Esophagus squamous epithelium (tissue), 5 donors: Measurements from ENCODE around the gene DHX32. TPM values are rescaled to one million over a fixed set of nuclear protein-coding genes. Genes with fewer than 3 reads are reported as not detected.
A peak's percentile ranks its signal among the peaks of the same experiment; 100 is the strongest.

Source experiments
- DNase-seq: peaks from one replicate; lab custom pipeline; 2025; lab: John Stamatoyannopoulos, UW
- H3K27ac ChIP-seq, 4 donors: fragments of 200-600 bp; sonication (generic); one replicate each; pipeline ENCODE4 v1.5.1; 2016 to 2019; ENCODE audit warnings: mild to moderate bottlenecking in 1 of 4
- H3K27me3 ChIP-seq, 4 donors: fragments of 200-600 bp; sonication (generic); 1 replicate in 3 of 4; 2 replicates in 1 of 4; pipeline versions ENCODE4 v1.5.1 to v1.6.0; 2017 to 2021; ENCODE audit warnings: antibody characterized with exemption in 1 of 4
- H3K36me3 ChIP-seq, 3 donors: fragments of 200-600 bp; sonication (generic); one replicate each; pipeline ENCODE4 v1.5.1; 2016 to 2019
- H3K4me1 ChIP-seq, 3 donors: fragments of 200-600 bp; sonication (generic); one replicate each; pipeline ENCODE4 v1.5.1; 2017 to 2019
- H3K4me3 ChIP-seq, 4 donors: fragments of 200-600 bp; sonication (generic); 1 replicate in 3 of 4; 2 replicates in 1 of 4; pipeline ENCODE4 v1.5.1; 2016 to 2019; ENCODE audit warnings: mild to moderate bottlenecking in 2 of 4, moderate library complexity in 1 of 4
- H3K9me3 ChIP-seq, 3 donors: fragments of 200-600 bp; sonication (generic); one replicate each; pipeline ENCODE4 v1.5.1; 2016 to 2019
- POLR2A ChIP-seq, 4 donors: fragments of 450-650 bp; IDR thresholded peaks; one replicate each; pipeline ENCODE4 v1.6.1; 2017; ENCODE audit warnings: antibody characterized with exemption in 4 of 4, mild to moderate bottlenecking in 4 of 4, moderate library complexity in 3 of 4
- WGBS, 2 donors: methylation state at CpG; one replicate each; pipeline ENCODE4 v1.1.5; 2018; 5-methylcytosine and 5-hydroxymethylcytosine counted together
- intact Hi-C: fragments of 100-400 bp; cut with DNase I; formaldehyde crosslinking; loops from one replicate; pipeline ENCODE4 v1.15.0; 2022
- total RNA-seq, 4 donors: library from RNA; depleted of rRNA; stranded (reverse); fragments of >200 nt; gene quantifications; one replicate each; pipeline ENCODE4 v1.1.0, GENCODE V29; 2016
- TF ChIP-seq, protein P1 (sequence below), 6 experiments: fragments of 450-650 bp in 4 of 6; fragments of 200-600 bp in 2 of 6; sonication (generic) in 2 of 6; IDR thresholded peaks; one replicate each; pipeline ENCODE4 v1.5.1; 2016 to 2019; ENCODE audit warnings: antibody characterized with exemption in 6 of 6, mild to moderate bottlenecking in 4 of 6, moderate library complexity in 4 of 6
- donor health status: DM: yes; HTN: yes; CAD: no.

The DHX32 gene
- total RNA-seq, 4 donors from 2014 or later, result 36.6 to 52.4 (median 42.3) TPM

GRCh38 chr10:125838802-125839575, 42.1 kb downstream of the DHX32 start:
- 81% methylated on average over 4 to 7 of the region's 9 CpGs for WGBS, 2 donors
- H3K36me3 ChIP-seq, result peaks cover 4 to 99% (median 42%) of the 10 kb centered on the region in 3 donors

DNA sequence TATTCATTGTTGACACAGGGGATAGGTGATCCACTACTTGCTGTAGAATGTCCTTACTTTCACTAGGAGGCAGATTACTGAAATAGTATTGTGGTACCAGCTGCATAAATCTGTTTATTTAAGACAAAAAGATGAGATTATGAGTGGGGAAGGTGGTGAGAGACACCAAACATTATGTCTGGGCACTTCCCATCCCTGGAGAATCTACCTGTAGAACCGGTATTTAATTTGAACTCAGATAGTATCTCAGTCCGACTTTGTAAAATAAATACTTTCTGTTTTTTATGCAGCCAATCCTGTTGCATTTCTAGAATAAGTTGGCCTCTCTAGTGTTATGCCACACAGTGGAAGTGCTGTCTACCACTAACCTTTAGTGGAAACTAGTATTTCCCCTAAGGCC, 44.3 kb downstream of the DHX32 start:
- intact Hi-C loops, result no loop called here
- no peaks in the 10 kb centered on the region for H3K9me3 ChIP-seq
- no peak overlapping the region for H3K4me3 ChIP-seq
- DNase-seq, result no peak
- no peaks in the 10 kb centered on the region for H3K4me1 ChIP-seq
- no peak overlapping the region for H3K27ac ChIP-seq
- H3K36me3 ChIP-seq, result peaks cover 6 to 100% (median 44%) of the 10 kb centered on the region in 3 donors
- H3K27me3 ChIP-seq, result no peaks in the 10 kb centered on the region
- no peak for TF ChIP-seq POLR2A (IDR thresholded peaks at IDR 0.05)
- 59 to 81% methylated on average over 2 of the region's 2 CpGs for WGBS, 2 donors

More at GRCh38 chr10:125838802-125839575, 42.1 kb downstream of the DHX32 start:
- Histone ChIP-seq H3K4me3 (no peak overlapping the region), H3K27ac (no peak overlapping the region), H3K27me3 (no peaks in the 10 kb centered on the region), H3K4me1 (no peaks in the 10 kb centered on the region), H3K9me3 (no peaks in the 10 kb centered on the region)
- intact Hi-C loops, result no loop called here
- TF ChIP-seq POLR2A (IDR thresholded peaks at IDR 0.05), result no peak
- no peak for DNase-seq

DNA sequence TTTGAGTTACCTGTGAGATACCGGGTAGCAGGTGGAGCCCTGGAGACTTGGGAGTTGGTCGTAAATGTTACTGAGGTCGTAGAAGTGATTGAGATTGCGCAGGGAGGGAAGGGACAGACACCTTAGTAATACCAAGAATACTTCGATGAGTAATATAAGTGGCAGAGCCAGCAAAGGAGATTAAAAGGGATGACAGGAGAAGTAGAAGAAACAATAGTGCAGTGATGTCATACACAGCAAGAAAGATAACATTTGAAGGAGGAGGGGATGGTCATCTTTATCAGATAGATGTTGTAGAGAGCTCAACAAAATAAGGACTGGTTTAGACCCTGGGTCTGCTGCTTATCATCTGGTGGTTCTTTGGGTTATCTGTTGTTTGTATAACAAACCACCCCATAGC, 52.8 kb downstream of the DHX32 start:
- Histone ChIP-seq H3K9me3 (no peaks in the 10 kb centered on the region), H3K27ac (no peak overlapping the region), H3K4me3 (no peak overlapping the region), H3K4me1 (peaks cover 10 to 29% (median 17%) of the 10 kb centered on the region in 3 donors), H3K27me3 (no peaks in the 10 kb centered on the region), H3K36me3 (peaks cover 7 to 74% (median 17%) of the 10 kb centered on the region in 3 donors)
- DNase-seq, result no peak
- 75 to 84% methylated on average over 5 of the region's 5 CpGs for WGBS, 2 donors
- intact Hi-C loops, result no loop called here
- TF ChIP-seq, protein P1, sequence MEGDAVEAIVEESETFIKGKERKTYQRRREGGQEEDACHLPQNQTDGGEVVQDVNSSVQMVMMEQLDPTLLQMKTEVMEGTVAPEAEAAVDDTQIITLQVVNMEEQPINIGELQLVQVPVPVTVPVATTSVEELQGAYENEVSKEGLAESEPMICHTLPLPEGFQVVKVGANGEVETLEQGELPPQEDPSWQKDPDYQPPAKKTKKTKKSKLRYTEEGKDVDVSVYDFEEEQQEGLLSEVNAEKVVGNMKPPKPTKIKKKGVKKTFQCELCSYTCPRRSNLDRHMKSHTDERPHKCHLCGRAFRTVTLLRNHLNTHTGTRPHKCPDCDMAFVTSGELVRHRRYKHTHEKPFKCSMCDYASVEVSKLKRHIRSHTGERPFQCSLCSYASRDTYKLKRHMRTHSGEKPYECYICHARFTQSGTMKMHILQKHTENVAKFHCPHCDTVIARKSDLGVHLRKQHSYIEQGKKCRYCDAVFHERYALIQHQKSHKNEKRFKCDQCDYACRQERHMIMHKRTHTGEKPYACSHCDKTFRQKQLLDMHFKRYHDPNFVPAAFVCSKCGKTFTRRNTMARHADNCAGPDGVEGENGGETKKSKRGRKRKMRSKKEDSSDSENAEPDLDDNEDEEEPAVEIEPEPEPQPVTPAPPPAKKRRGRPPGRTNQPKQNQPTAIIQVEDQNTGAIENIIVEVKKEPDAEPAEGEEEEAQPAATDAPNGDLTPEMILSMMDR (IDR thresholded peaks at IDR 0.05), result no peak
- TF ChIP-seq POLR2A (IDR thresholded peaks at IDR 0.05), result no peak

GRCh38 chr10:125827133-125827532, 54.0 kb downstream of the DHX32 start:
- 82 to 92% methylated on average over 2 of the region's 2 CpGs for WGBS, 2 donors
- Histone ChIP-seq H3K27me3 (no peaks in the 10 kb centered on the region), H3K9me3 (no peaks in the 10 kb centered on the region), H3K36me3 (peaks cover 7 to 63% (median 9%) of the 10 kb centered on the region in 3 donors), H3K27ac (no peak overlapping the region), H3K4me1 (peaks cover 14 to 34% (median 21%) of the 10 kb centered on the region in 3 donors), H3K4me3 (no peak overlapping the region)
- no peak for DNase-seq
- TF ChIP-seq, protein P1 (IDR thresholded peaks at IDR 0.05), result no peak
- TF ChIP-seq POLR2A (IDR thresholded peaks at IDR 0.05), result no peak
- intact Hi-C loops, result no loop called here

DNA sequence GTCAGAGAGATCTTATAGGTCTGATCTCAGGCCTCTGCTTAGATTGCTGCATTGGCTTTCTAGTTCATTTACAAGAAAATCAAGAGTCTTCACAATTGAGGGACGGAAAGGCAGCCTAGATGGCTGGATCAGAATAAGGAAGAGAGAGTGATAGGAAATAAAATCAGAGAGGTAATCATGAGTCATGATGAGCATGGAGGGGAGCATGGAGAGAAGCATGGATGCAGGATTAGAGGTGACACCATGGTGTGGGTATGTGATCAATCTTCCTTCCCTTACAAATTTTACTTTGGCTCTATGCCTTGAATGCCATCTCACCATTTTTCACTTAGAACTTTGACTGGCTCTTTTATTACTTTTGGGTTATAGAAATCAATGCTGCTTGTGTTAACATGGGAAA, 56.4 kb downstream of the DHX32 start:
- Histone ChIP-seq H3K4me3 (peak overlapping the region; percentile 70 to 97 (median 84)), H3K27me3 (no peaks in the 10 kb centered on the region), H3K27ac (no peak overlapping the region), H3K36me3 (peaks cover 7 to 39% (median 9%) of the 10 kb centered on the region in 3 donors), H3K4me1 (peaks cover 16 to 43% (median 29%) of the 10 kb centered on the region in 3 donors), H3K9me3 (no peaks in the 10 kb centered on the region)
- WGBS, 2 donors, result 17 to 50% methylated on average over 1 of the region's 1 CpG
- no peak for DNase-seq
- intact Hi-C loops, result no loop called here
- TF ChIP-seq, protein P1 (IDR thresholded peaks at IDR 0.05), result no peak
- no peak for TF ChIP-seq POLR2A (IDR thresholded peaks at IDR 0.05)

- H3K9me3 ChIP-seq, result no peaks in the 10 kb centered on the region
- H3K27me3 ChIP-seq, result no peaks in the 10 kb centered on the region
- WGBS, 2 donors, result 0 to 1% methylated on average over 20 of the region's 20 CpGs
- H3K27ac ChIP-seq, result peak overlapping the region; percentile 87 to 93 (median 92)
- no peak for TF ChIP-seq POLR2A (IDR thresholded peaks at IDR 0.05)
- TF ChIP-seq, protein P1 (IDR thresholded peaks at IDR 0.05), result no peak
- H3K36me3 ChIP-seq, result peaks cover 3 to 29% (median 7%) of the 10 kb centered on the region in 3 donors
- DNase-seq, result no peak
- intact Hi-C loops, result no loop called here
- peaks cover 16 to 43% (median 29%) of the 10 kb centered on the region in 3 donors for H3K4me1 ChIP-seq
- peak overlapping the region; percentile 70 to 97 (median 84) for H3K4me3 ChIP-seq
These were observed 57.3 kb downstream of the DHX32 start for GRCh38 chr10:125823663-125824251.
